MV-4-11 (cell line): Measurements from ENCODE around the gene GCHFR.

Experiments
- DNase-seq: peaks from one replicate; lab custom pipeline; 2025; lab: John Stamatoyannopoulos, UW

Gene GCHFR

DNA sequence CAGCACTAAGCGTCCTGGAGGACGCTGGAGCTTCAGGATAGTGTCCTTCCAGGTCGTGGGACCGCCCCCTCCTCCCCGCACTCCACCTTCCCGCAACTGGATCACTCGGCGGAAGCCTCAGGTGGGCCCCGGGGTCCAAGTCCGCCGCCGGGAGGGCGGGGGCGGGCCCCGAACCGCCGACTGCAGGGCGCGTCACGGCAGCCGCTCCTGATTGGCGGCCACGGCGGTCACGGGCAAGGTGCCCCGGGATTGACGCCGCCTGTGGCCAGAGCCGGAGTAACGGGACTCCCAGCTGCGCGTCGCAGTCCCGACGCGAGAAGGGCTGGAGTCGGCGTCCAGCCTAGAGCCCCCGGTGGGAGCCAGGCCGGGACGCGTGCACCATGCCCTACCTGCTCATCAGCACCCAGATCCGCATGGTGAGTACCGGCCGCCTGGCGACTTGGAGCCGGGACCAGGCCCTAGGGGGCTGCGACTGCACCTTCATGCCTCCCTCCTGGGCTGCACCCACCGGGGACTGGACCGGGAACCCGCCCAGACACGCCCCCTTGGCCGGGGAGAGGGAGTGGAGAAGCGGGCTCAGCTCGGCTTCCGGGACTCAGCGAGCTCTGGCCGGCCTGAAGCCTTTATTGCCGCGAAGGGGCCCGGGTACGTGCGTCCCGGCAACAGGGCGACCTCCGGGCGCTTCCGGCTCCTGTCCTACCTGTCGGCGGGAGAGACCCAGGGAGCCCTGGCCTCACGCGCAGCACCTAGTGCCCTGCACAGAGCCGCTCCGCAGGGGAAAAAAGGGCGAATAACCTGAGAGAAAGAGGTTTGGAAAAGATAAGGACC lies at the start of gene GCHFR:
Gene GCHFR, plus strand, starts transcription at position 268 of the 828 bp plus-strand sequence. Its CDS starts 113 bp downstream, at position 381.
- peak; percentile 69 for DNase-seq

GRCh38 chr15:40714144-40714543 lies 49.7 kb upstream of the GCHFR start:
- no peak for DNase-seq

DNA sequence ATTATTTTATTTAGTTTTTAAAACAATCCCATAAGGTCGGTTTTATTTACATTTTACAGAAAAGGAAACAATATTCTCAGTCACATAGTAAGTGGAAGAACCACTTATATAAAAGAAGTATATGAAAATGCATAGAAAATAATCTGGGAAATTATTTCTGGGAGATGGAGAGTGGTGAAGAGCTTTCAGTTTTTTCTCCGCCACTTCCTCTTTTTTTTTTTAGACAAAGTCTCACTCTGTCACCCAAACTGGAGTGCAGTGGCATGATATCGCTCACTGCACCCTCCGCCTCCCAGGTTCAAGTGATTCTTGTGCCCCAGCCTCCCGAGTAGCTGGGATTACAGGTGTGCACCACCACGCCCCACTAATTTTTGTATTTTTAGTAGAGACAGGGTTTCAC lies 47.7 kb upstream of the GCHFR start:
- DNase-seq = peak; percentile 63

GRCh38 chr15:40721701-40722100 lies 42.2 kb upstream of the GCHFR start:
- DNase-seq = peak; percentile 11

- DNase-seq = no peak
Observed at GRCh38 chr15:40722354-40722753, 41.5 kb upstream of the GCHFR start.

DNA sequence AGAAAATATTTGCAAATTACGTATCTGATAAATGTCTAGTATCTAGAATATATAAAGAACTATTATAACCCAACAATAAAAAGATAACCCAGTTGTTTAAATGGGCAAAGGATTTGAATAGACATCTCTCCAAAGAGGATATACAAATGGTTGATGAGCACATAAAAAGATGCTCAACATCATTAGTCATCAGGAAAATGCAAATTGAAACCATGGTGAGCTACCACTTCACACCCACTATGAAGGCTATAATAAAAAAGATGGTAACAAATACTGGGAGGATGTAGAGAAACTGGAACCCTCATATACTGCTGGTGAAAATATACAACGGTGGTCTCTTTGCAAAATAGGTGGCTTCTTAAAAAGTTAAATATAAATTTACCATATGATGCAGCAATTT lies 40.9 kb upstream of the GCHFR start:
- DNase-seq = no peak

- no peak for DNase-seq
Observed at GRCh38 chr15:40723919-40724318, 39.9 kb upstream of the GCHFR start.

GRCh38 chr15:40731034-40731433 lies 32.8 kb upstream of the GCHFR start:
- no peak for DNase-seq

DNA sequence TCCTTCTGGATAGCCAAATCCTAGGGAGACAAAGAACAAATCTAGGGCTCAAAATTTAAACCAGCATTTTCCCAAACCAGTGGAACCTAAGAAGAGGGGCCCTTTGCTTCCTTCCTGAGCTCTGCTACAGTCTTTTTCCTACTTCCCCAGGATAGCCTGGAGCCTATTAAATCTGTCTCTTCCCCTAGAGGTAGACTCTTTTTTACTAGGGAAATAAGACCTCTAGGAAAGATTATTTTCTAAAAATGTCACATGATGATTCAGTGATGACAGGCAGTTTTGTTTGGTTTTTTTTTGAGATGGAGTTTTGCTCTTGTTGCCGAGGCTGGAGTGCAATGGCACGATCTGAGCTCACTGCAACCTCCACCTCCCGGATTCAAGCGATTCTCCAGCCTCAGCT lies 27.3 kb upstream of the GCHFR start:
- no peak for DNase-seq

DNA sequence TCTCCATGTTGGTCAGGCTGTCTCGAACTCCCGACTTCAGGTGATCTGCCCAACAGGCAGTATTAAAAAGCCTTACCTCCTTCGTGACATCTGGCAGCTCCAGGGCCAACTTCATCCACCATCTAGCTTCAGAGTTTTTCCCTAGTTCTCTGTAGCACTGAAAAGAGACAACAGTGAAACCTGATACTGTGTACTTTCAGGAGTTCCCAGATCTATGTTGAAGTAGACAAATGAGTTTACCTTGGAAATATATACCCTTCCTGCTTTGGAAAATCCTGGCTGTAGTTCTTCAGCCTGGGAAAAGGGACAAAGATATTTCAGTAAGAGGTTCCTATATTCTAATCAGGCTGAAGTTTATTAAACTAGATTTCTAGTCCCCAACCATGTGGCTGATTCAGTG lies 26.8 kb upstream of the GCHFR start:
- no peak for DNase-seq

DNA sequence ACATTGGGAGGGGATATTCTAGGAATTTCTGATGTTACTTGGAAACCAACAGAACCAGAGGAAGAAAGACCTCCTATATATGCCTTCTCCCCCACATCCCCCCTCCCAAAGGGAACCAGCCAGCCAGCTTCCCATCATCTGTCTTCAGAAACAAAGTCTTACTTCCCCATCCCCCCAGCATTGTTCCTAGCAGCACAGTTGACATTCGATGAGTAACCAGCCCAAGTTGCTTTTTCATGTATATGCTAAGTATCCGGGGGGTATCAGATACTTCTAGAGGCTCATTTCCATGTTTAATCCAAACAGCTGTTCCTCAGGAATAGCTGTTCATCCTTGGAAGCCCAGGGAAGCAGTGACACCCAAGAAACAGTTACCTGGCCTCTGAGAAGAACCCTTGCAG lies 24.8 kb upstream of the GCHFR start:
- DNase-seq = no peak

DNA sequence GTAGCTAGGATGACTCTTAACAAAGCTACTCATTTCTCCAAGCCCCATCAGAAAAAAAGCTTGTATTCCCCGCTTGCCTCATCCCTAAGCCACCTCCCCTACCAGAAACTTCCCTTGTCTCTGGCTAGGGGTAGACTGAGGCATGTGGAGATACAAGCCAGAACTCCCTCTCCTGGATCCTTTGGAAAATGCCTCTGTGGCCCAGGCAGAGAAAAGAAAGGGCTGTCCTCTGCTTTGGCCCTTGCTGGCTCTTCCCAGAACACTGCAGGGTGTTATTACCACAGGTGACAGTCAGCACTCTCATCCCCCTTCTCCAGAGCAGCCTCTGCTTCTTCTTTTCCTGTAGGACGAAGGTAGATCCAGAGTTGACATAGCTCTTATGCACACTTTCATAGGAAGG lies 24.0 kb upstream of the GCHFR start:
- no peak for DNase-seq

- DNase-seq = no peak
Observed at GRCh38 chr15:40743485-40743901, 20.4 kb upstream of the GCHFR start.

GRCh38 chr15:40743921-40744814 lies 19.7 kb upstream of the GCHFR start:
- DNase-seq = peak; percentile 80

DNA sequence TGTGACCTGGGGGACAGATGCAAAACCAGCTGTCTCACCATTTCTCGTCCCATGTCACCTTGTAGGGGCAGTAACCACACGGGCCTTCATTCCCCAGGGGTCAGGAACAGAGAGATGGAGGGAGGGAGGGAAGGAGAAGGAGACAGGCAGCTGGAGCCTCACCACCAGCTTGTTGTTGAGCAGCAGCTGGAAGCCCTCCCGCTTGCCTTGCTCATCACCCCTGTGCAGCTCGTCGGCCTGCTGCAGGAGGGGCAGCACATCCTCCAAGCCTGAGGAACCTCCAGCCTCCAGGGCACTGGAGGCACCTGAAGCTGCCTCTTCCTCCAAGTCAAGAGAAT lies 19.1 kb upstream of the GCHFR start:
- DNase-seq = no peak

DNA sequence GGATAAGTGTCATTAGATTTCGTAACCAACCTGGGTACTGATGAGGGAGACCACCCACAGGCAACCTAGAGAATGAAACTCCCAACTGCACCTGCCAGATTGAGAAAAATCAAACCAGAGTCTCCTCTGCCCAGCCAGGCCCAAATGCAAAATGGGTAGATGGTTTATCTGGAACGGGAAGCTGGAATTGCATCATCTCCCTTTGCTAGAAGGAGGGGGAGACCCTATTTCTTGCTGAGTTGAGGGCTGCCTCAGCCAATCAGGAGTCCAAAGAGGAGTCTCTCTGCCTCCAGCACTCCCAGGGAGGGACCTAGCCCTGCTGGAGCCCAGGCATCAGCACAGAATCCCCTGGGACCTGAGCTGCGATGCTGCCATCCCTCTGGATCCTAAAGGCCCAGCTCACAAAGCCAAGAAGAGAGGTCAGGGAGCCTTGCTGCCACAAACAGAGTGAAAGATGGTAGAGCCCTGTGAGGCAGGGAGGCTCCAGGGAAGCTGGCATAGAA lies 16.9 kb upstream of the GCHFR start:
- DNase-seq = peak; percentile 47

GRCh38 chr15:40747685-40748631 lies 15.9 kb upstream of the GCHFR start:
- no peak for DNase-seq

DNA sequence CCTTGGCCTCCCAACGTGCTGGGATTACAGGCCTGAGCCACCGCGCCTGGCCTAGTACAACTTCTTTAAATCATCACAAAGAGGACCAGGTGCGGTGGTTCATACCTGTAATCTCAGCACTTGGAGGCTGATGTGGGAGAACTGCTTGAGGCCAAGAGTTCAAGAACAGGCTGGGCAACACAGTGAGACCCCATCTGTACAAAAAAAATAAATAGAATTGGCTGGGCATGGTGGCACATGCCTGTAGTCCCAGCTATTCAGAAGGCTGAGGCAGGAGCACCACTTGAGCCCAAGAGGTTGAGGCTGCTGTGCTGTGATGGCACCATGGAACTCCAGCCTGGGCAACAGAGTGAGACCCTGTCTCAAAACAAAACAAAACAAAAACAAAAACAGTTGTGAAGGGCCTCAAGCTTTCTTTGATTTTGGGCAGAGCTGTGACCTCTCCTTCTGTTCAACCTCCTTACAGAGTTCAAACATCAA lies 14.7 kb upstream of the GCHFR start:
- DNase-seq = no peak

GRCh38 chr15:40750885-40751284 lies 13.0 kb upstream of the GCHFR start:
- DNase-seq = no peak

GRCh38 chr15:40751745-40752144 lies 12.1 kb upstream of the GCHFR start:
- DNase-seq = no peak

DNA sequence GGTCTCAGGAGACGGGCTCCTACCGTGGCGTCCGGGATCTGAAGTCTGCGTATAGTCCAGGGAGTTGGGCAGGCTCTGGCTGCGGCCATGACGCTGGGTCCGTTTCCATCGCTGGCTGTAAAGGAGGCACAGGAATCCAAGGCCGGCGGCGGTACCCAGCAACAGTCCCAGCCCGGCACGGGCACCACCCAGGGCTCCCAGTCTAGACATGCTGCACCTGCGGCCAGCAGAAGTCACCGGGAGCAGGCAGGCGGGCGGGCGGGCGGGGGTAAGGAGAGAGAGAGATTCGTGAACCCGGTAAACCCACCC lies 9.3 kb upstream of the GCHFR start:
- no peak for DNase-seq
